WERI-Rb-1 (cell line): Measurements from ENCODE around the gene GIT2.
A peak's percentile ranks its signal among the peaks of the same experiment; 100 is the strongest.
"Not testable (repeated sequence)": the region's sequence is repeated elsewhere in the genome, so short reads cannot be mapped to it uniquely, and the experiment has no call there.

Experiments
- DNase-seq: peaks from one replicate; pipeline ENCODE4 v3.0.0-alpha.2; 2020
- H3K27ac ChIP-seq: fragments of 250-450 bp; sonication (Bioruptor Pico); 2 replicates; pipeline ENCODE4 v1.5.1; 2020; ENCODE audit warnings: mild to moderate bottlenecking, moderate library complexity
- H3K27me3 ChIP-seq: fragments of 250-450 bp; sonication (Bioruptor Pico); 2 replicates; pipeline ENCODE4 v1.5.1; 2021; ENCODE audit warnings: mild to moderate bottlenecking, low read depth, moderate library complexity; ENCODE audit not compliant: insufficient read depth, severe bottlenecking
- H3K36me3 ChIP-seq: fragments of 250-450 bp; sonication (Bioruptor Pico); 2 replicates; pipeline ENCODE4 v1.5.1; 2020; ENCODE audit warnings: mild to moderate bottlenecking, moderate library complexity
- H3K4me3 ChIP-seq: 2 replicates; pipeline ENCODE4 v1.5.1; 2011; ENCODE audit warnings: low read depth, mild to moderate bottlenecking, control low read depth, low read length
- H3K9me3 ChIP-seq: fragments of 250-450 bp; sonication (Bioruptor Pico); 2 replicates; pipeline ENCODE4 v1.5.1; 2021; ENCODE audit warnings: mild to moderate bottlenecking, moderate library complexity; ENCODE audit not compliant: severe bottlenecking
- TF ChIP-seq, protein P1 (sequence below): IDR thresholded peaks from 2 replicates; pipeline ENCODE4 v1.5.1; 2011; ENCODE audit warnings: low read depth, mild to moderate bottlenecking, control low read depth, inconsistent platforms, low read length

Gene GIT2

DNA sequence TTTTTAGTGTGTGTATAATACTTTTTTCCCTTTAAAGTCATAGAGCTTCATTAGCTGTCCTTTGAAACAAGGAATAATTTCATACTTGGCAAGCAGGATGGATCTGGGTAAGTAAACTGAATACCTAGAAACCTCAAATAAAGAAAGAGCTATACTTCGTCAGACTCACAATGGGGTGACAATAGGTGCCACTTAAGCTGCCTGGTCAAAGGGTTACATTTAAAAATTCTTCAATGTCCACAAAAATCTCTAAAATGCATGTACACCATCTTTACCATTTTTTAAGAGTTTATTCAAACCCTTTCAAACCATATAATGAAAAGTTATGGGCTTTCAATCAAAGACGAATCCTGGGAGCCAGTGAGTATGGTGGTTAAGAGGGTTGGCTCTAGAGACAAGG is 3.1 kb downstream of the GIT2 start:
- peaks cover 14% of the 10 kb centered on the region for H3K36me3 ChIP-seq
- TF ChIP-seq, protein P1, sequence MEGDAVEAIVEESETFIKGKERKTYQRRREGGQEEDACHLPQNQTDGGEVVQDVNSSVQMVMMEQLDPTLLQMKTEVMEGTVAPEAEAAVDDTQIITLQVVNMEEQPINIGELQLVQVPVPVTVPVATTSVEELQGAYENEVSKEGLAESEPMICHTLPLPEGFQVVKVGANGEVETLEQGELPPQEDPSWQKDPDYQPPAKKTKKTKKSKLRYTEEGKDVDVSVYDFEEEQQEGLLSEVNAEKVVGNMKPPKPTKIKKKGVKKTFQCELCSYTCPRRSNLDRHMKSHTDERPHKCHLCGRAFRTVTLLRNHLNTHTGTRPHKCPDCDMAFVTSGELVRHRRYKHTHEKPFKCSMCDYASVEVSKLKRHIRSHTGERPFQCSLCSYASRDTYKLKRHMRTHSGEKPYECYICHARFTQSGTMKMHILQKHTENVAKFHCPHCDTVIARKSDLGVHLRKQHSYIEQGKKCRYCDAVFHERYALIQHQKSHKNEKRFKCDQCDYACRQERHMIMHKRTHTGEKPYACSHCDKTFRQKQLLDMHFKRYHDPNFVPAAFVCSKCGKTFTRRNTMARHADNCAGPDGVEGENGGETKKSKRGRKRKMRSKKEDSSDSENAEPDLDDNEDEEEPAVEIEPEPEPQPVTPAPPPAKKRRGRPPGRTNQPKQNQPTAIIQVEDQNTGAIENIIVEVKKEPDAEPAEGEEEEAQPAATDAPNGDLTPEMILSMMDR = no peak
- no peak overlapping the region for H3K27ac ChIP-seq
- DNase-seq = no peak
- no peak overlapping the region for H3K4me3 ChIP-seq
- no peaks in the 10 kb centered on the region for H3K9me3 ChIP-seq
- H3K27me3 ChIP-seq = no peaks in the 10 kb centered on the region

DNA sequence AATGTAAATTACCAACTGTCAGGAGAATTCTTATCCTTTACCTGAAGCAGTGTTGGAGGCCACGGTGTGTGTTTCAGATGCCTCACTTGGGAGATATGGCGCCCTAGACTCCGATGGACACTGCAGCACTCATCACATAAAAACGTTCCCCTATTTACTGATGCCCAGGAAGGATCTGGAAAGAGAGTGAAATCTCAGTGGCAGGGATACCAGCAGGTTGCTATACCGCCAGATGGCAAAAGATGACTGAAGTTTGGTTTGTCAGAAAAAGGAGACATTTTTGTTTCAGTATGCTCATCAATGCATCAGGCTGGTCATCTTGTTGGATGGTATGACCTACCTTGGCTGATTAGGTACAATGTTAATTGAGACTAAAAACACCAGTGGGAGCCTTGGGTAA is 4.6 kb downstream of the GIT2 start:
- H3K36me3 ChIP-seq = peaks cover 27% of the 10 kb centered on the region
- H3K4me3 ChIP-seq = no peak overlapping the region
- no peaks in the 10 kb centered on the region for H3K9me3 ChIP-seq
- no peak for DNase-seq
- TF ChIP-seq, protein P1 = no peak
- H3K27me3 ChIP-seq = no peaks in the 10 kb centered on the region
- no peak overlapping the region for H3K27ac ChIP-seq

DNA sequence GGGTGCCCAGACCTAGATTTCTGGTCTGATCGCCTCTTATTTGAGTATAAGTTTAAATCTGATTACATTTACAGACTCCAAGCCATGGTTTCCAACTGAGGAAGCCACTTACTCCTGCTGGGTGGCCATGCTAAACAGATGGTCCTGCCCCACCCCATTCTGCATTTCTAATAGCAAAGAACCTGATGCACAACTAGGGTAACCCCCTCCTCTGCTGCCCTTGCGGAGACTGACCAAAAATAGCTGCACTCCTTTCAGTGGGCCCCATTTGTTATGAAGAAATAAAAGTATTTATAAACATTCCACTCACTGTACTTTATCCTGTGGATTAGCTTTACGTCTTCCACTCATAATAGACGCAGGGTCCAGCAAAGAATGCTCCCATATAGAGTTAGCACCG is 6.8 kb downstream of the GIT2 start:
- Histone ChIP-seq H3K27ac (peak overlapping the region; percentile 57), H3K9me3 (no peaks in the 10 kb centered on the region), H3K27me3 (no peaks in the 10 kb centered on the region), H3K36me3 (peaks cover 42% of the 10 kb centered on the region), H3K4me3 (no peak overlapping the region)
- TF ChIP-seq, protein P1 = no peak
- DNase-seq = peak; percentile 62

DNA sequence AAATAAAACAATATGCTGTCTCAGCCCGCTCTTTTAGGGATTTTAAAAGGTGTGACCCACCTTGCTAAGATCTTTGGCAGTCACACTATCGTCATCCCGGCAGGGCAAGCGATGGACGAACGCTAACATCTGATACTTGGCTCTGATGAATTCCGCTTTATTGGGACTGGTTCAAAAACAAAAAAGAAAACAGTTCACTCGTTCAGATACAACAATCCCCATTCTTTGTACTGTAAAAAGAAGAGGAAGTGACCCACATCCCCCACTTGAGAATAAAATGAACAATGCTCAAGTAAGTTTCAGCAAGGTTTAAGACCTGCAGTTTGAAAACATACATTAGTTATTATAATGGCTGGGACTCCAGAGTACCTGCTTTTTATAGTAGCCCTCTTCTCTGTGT is 7.3 kb downstream of the GIT2 start:
- H3K36me3 ChIP-seq = peaks cover 47% of the 10 kb centered on the region
- no peaks in the 10 kb centered on the region for H3K9me3 ChIP-seq
- DNase-seq = no peak
- H3K4me3 ChIP-seq = no peak overlapping the region
- peak overlapping the region; percentile 57 for H3K27ac ChIP-seq
- H3K27me3 ChIP-seq = no peaks in the 10 kb centered on the region
- TF ChIP-seq, protein P1 = no peak

DNA sequence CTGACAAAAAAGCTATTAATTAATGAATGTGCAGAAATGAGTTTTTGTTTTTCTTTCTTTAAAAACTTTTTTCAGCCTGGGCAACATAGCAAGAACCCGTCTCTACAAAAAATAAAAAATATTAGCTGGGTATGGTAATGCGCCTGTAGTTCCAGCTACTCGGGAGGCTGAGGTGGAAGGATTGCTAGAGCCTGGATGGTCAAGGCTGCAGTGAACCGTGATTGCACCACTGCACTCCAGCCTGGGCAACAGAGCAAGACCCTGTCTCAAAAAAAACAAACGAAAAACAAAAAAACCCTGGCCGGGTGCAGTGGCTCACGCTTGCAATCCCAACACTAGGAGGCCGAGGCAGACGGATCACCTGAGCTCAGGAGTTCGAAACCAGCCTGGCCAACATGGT is 7.9 kb downstream of the GIT2 start:
- no peaks in the 10 kb centered on the region for H3K27me3 ChIP-seq
- H3K36me3 ChIP-seq = peaks cover 53% of the 10 kb centered on the region
- H3K9me3 ChIP-seq = no peaks in the 10 kb centered on the region
- no peak overlapping the region for H3K27ac ChIP-seq
- H3K4me3 ChIP-seq = no peak overlapping the region
- no peak for DNase-seq
- TF ChIP-seq, protein P1 = no peak

DNA sequence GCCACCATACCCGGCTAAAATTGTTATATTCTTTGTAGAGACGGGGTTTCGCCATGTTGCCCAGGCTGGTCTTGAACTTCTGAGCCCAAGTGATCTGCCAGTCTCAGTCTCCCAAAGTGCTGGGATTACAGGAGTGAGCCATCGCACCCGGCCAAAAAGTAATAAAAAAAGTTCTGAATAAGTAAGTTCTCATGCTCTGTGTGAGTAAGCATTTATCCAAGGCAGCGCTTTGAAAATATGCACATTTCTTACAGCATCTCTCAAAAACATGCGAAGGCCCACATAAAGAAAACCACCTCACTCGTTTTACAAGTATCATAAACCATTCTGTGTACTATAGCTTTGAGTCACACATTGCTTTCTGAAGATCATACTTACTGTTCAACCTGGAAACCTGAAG is 8.6 kb downstream of the GIT2 start:
- Histone ChIP-seq H3K27ac (no peak overlapping the region), H3K4me3 (no peak overlapping the region), H3K27me3 (no peaks in the 10 kb centered on the region), H3K9me3 (no peaks in the 10 kb centered on the region), H3K36me3 (peaks cover 60% of the 10 kb centered on the region)
- TF ChIP-seq, protein P1 = no peak
- no peak for DNase-seq

DNA sequence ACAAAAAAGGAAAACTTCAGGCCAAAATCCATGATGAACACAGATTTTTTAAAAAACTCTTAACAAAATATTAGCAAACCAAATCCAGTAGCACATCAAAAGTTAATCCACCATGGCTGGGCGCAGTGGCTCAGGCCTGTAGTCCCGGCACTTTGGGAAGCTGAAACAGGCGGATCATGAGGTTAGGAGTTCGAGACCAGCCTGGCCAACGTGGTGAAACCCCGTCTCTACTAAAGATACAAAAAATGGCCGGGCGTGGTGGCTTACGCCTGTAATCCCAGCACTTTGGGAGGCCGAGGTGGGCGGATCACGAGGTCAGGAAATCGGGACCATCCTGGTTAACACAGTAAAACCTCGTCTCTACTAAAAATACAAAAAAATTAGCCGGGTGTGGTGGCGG is 9.9 kb downstream of the GIT2 start:
- peaks cover 69% of the 10 kb centered on the region for H3K36me3 ChIP-seq
- H3K27me3 ChIP-seq, H3K9me3 ChIP-seq, H3K4me3 ChIP-seq, H3K27ac ChIP-seq, DNase-seq: not testable (repeated sequence)
